22Rv1 (cell line): ENCODE data around the gene SERPINH1.

ENCODE experiments used
- H3K27ac ChIP-seq: fragments of 450-650 bp; 2 replicates; pipeline ENCODE4 v1.5.1; 2017
- CTCF ChIP-seq: fragments of 450-650 bp; IDR thresholded peaks from 2 replicates; pipeline ENCODE4 v1.5.1; 2017; ENCODE audit warnings: mild to moderate bottlenecking
- ZFX ChIP-seq: fragments of 450-650 bp; IDR thresholded peaks from 2 replicates; pipeline ENCODE4 v1.6.1; 2017; ENCODE audit warnings: antibody characterized with exemption, borderline replicate concordance

Gene SERPINH1

DNA sequence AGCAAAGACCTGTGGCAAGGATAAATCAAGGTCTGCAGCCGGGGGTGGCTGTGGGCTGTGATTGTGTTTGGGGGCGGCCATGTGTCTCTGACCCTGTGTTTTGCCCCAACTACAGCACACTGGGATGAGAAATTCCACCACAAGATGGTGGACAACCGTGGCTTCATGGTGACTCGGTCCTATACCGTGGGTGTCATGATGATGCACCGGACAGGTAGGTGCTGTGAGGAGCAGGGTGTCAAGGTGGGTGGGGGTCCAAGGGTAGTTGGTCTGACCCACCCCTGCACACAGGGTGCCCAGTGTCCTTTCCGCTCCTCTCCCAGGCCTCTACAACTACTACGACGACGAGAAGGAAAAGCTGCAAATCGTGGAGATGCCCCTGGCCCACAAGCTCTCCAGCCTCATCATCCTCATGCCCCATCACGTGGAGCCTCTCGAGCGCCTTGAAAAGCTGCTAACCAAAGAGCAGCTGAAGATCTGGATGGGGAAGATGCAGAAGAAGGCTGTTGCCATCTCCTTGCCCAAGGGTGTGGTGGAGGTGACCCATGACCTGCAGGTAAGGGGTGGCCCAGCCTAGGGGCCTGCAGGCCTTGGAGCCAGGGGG is 6.7 kb downstream of the SERPINH1 start:
- H3K27ac ChIP-seq, result no peak overlapping the region
- TF ChIP-seq CTCF (no peak), ZFX (no peak)

- TF ChIP-seq ZFX (no peak), CTCF (no peak)
- H3K27ac ChIP-seq, result no peak overlapping the region
Measured at GRCh38 chr11:75570559-75571139, 8.6 kb downstream of the SERPINH1 start.

GRCh38 chr11:75571625-75572024 is 9.6 kb downstream of the SERPINH1 start:
- no peak overlapping the region for H3K27ac ChIP-seq
- TF ChIP-seq CTCF (no peak), ZFX (no peak)

GRCh38 chr11:75572744-75573143 is 10.7 kb downstream of the SERPINH1 start:
- no peak for TF ChIP-seq CTCF
- H3K27ac ChIP-seq, result no peak overlapping the region

DNA sequence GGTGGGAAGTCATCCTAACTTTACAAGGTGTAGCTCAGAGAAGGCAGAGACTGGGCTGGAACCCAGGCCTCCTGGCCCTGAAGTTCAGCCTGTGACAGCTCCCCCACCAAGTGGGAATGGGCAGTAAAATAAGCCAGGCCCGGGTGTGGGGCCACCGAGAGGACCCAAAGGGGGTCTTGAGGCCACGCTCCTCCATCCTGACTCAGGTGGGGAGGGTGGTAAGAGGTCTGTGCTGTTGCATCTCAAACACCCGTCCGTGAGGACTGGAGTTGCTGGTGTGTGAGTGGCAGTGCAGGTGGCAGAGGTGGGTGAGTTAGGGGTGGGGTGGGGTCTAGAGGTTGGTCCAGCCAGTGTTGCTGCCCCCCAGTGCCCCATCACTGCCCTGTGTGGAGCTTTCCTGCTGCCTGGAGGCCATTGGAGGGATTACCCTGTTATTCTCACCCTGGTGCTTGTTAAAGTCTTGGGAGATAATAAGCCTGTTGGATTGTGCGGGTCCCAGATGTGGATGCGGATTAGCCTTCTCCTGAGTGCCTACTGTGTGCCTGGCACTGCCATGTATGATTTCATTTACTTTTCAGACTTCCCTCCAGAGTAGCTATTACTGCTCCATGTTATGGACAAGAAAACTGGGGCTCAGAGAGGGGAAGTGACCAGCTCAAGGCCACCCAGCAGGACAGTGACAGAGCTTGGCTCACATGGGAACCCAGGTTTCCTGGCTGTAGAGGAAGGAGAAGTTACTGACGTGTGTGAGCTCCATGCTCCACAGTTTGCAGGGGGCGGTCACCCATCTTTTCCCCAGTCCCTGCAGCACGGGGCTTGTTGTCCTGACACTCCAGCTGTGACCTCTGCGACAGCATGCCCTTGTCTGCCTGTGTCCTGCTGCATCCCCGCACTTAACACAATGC is 12.9 kb downstream of the SERPINH1 start:
- H3K27ac ChIP-seq, result no peak overlapping the region
- TF ChIP-seq CTCF, result no peak
- TF ChIP-seq ZFX, result no peak

- no peak for TF ChIP-seq CTCF
- TF ChIP-seq ZFX, result no peak
- no peak overlapping the region for H3K27ac ChIP-seq
Measured at GRCh38 chr11:75576017-75576416, 14.0 kb downstream of the SERPINH1 start.

DNA sequence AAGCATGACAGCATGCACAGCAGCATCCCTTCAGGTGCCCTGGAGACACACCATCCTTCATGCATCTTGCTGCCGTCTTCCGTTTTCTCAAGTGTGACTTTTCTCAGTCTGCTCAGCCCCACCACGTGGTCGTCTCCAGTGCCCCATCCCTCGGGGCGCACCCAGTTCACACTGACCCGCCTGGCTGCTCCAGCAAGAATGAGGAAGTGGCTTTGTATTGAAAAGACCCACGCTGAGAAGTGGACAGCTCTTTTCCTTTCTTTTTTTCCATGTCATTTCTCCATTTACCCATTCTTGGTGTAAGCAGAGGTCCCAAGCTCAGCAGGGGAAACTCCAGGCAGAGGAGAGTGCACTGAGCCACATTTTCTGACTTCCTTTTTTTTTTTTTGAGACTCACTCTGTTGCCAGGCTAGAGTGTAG is 14.5 kb downstream of the SERPINH1 start:
- H3K27ac ChIP-seq, result no peak overlapping the region
- TF ChIP-seq ZFX (no peak), CTCF (no peak)
